Pancreas (tissue), 10 donors: ENCODE results near the gene GARIN5B. TPM values are rescaled to one million over a fixed set of nuclear protein-coding genes. Genes with fewer than 3 reads are reported as not detected.

Experiments
- ATAC-seq, 4 donors: fragments of 200-7000 bp; cut with Tn5 transposase; one replicate each; pipeline versions ENCODE4 v1.8.0 to v1.9.1; 2020; ENCODE audit warnings: mild to moderate bottlenecking in 4 of 4, moderate library complexity in 4 of 4
- DNase-seq, 6 donors: peaks; one replicate each; pipeline ENCODE4 v3.0.0-alpha.2; 2020
- FAIRE-seq: peaks from 2 replicates; lab custom pipeline; 2012; peaks lifted over from hg19 to GRCh38; lab: Jason Lieb, UNC
- H3K27ac ChIP-seq, 4 donors: fragments of 200-600 bp; sonication (generic); 1 replicate in 3 of 4; 2 replicates in 1 of 4; pipeline versions ENCODE4 v1.5.0 to v1.8.0; 2020
- H3K27me3 ChIP-seq, 4 donors: fragments of 200-600 bp; one replicate each; pipeline ENCODE4 v1.8.0; 2021
- H3K36me3 ChIP-seq, 3 donors: fragments of 200-600 bp; sonication (generic) in 1 of 3; one replicate each; pipeline versions ENCODE4 v1.5.0 to v1.8.0; 2020 to 2021
- H3K4me1 ChIP-seq, 3 donors: fragments of 200-600 bp; one replicate each; pipeline ENCODE4 v1.8.0; 2021
- H3K4me3 ChIP-seq, 4 donors: fragments of 200-600 bp; sonication (generic) in 2 of 4; one replicate each; pipeline versions ENCODE4 v1.5.0 to v1.8.0; 2020 to 2021
- H3K9me3 ChIP-seq, 4 donors: fragments of 200-600 bp; one replicate each; pipeline ENCODE4 v1.8.0; 2021
- CTCF ChIP-seq, 4 donors: fragments of 200-600 bp; sonication (generic) in 3 of 4; IDR thresholded peaks; one replicate each; pipeline versions ENCODE4 v1.5.0 to v1.8.0; 2021; ENCODE audit warnings: antibody characterized with exemption in 4 of 4
- WGBS, 2 donors: extraction: QIAGEN DNeasy Blood & Tissue Kit; methylation state at CpG; one replicate each; pipeline ENCODE4 v1.1.7; 2013; 5-methylcytosine and 5-hydroxymethylcytosine counted together
- intact Hi-C, 3 donors: fragments of 100-400 bp; cut with DNase I; formaldehyde crosslinking; loops; one replicate each; pipeline versions ENCODE4 v1.11.1 to v1.14.2; 2022
- polyA plus RNA-seq, 2 donors: library from polyadenylated mRNA; stranded (reverse); fragments of 200-250 nt; gene quantifications; one replicate each; pipeline ENCODE4 v1.2.3, GENCODE V29; 2013
- total RNA-seq, 6 donors: library from RNA; stranded (reverse); fragmentation: NEBNext Ultra II Directional in 4 of 6; extraction: Animal tissue kit (Norgen Biotek cat#: 25700) in 4 of 6; gene quantifications; one replicate each; pipeline versions ENCODE4 v1.2.1 to v1.2.4, GENCODE V29; 2021 to 2023
- donor health status: healthy with polysubstance abuse.
- donor health status: DM: no; HTN: no; CAD: no; lungs with moderate emphysema.
- donor health status: DM: no; HTN: no; CAD: no.
- donor health status: control.
- donor health status: control.
- donor health status: Bipolar disorder and iron deficiency.
- donor health status: DM: yes; HTN: yes; CAD: no.
- donor health status: DM: no; HTN: no; CAD: no.
- donor health status: DM: no; HTN: no; CAD: no.
- donor health status: DM: yes; HTN: yes; CAD: no.

Gene GARIN5B
- total and polyA plus RNA-seq, 8 donors = not detected

- peaks cover 0 to 5% (median 0%) of the 10 kb centered on the region in 4 donors for H3K27me3 ChIP-seq
- intact Hi-C loops = no loop called here
- no peak for TF ChIP-seq CTCF (IDR thresholded peaks at IDR 0.05)
- H3K36me3 ChIP-seq = no peaks in the 10 kb centered on the region
- H3K4me1 ChIP-seq = peaks cover 0 to 3% (median 0%) of the 10 kb centered on the region in 3 donors
- no peak within 1 kb of the TSS for H3K27ac ChIP-seq
- WGBS, 2 donors = 6 to 7% methylated on average over 26 to 40 of the region's 43 CpGs
- no peak for ATAC-seq
- H3K9me3 ChIP-seq = no peaks in the 10 kb centered on the region
- H3K4me3 ChIP-seq = peak within 1 kb of the TSS in 3 of 4 donors; percentile 16 to 43 (median 18)
- no peak for FAIRE-seq
- DNase-seq = no peak
These were observed 8.3 kb downstream of the GARIN5B start, which contains the start of gene COX6B2 for GRCh38 chr19:55354698-55355212. Gene COX6B2 (minus strand): TSS chr19:55354719. CDS start chr19:55354521, 198 bp downstream.

GRCh38 chr19:55353803-55354697, 9.0 kb downstream of the GARIN5B start:
- FAIRE-seq (no peak), DNase-seq (peak in 5 of 6 donors; percentile 64 to 84 (median 76)), ATAC-seq (peak; percentile 80 to 98 (median 89))
- no peak for TF ChIP-seq CTCF (IDR thresholded peaks at IDR 0.05)
- H3K4me1 ChIP-seq = peaks cover 0 to 3% (median 0%) of the 10 kb centered on the region in 3 donors
- intact Hi-C loops = no loop called here
- H3K9me3 ChIP-seq = no peaks in the 10 kb centered on the region
- WGBS, 2 donors = 2 to 4% methylated on average over 62 to 72 of the region's 72 CpGs
- no peaks in the 10 kb centered on the region for H3K36me3 ChIP-seq
- no peak overlapping the region for H3K27ac ChIP-seq
- H3K4me3 ChIP-seq = peak overlapping the region in 3 of 4 donors; percentile 16 to 43 (median 18)
- H3K27me3 ChIP-seq = peaks cover 0 to 5% (median 0%) of the 10 kb centered on the region in 4 donors

GRCh38 chr19:55353356-55353802, 9.7 kb downstream of the GARIN5B start:
- FAIRE-seq (no peak), DNase-seq (no peak), ATAC-seq (peak in 1 of 4 donors; percentile 6)
- intact Hi-C loops = no loop called here
- WGBS, 2 donors = 2 to 3% methylated on average over 24 of the region's 24 CpGs
- no peaks in the 10 kb centered on the region for H3K36me3 ChIP-seq
- peaks cover 0 to 5% (median 0%) of the 10 kb centered on the region in 4 donors for H3K27me3 ChIP-seq
- H3K9me3 ChIP-seq = no peaks in the 10 kb centered on the region
- no peak for TF ChIP-seq CTCF (IDR thresholded peaks at IDR 0.05)
- H3K4me1 ChIP-seq = peaks cover 0 to 3% (median 0%) of the 10 kb centered on the region in 3 donors
- H3K27ac ChIP-seq = no peak overlapping the region
- H3K4me3 ChIP-seq = peak overlapping the region in 3 of 4 donors; percentile 16 to 43 (median 18)

- peaks cover 0 to 3% (median 0%) of the 10 kb centered on the region in 3 donors for H3K4me1 ChIP-seq
- no peak overlapping the region for H3K4me3 ChIP-seq
- no peak for ATAC-seq
- FAIRE-seq = no peak
- H3K36me3 ChIP-seq = no peaks in the 10 kb centered on the region
- peaks cover 0 to 5% (median 0%) of the 10 kb centered on the region in 4 donors for H3K27me3 ChIP-seq
- DNase-seq = no peak
- intact Hi-C loops = no loop called here
- no peaks in the 10 kb centered on the region for H3K9me3 ChIP-seq
- 42 to 44% methylated on average over 25 of the region's 25 CpGs for WGBS, 2 donors
- H3K27ac ChIP-seq = no peak overlapping the region
- no peak for TF ChIP-seq CTCF (IDR thresholded peaks at IDR 0.05)
These were observed 10.4 kb downstream of the GARIN5B start for GRCh38 chr19:55352549-55353145.
